Measurements from ENCODE around the gene GRAP. TPM values are rescaled to one million over a fixed set of nuclear protein-coding genes. Genes with fewer than 3 reads are reported as not detected.

The GRAP gene
- total and polyA plus RNA-seq, 2 experiments from 2014 or later: 0.24 TPM; not detected in 1

- peaks cover 15% of the 10 kb centered on the region for H3K4me1 ChIP-seq (ENCODE audit: insufficient read depth)
- no peak overlapping the region for H3K27ac ChIP-seq (ENCODE audit: low read depth)
- H4K20me1 ChIP-seq (replicated peaks; ENCODE audit: insufficient read depth): peaks cover 14% of the 10 kb centered on the region
Observed at GRCh38 chr17:19005789-19006430, 40.8 kb downstream of the GRAP start.

More at GRCh38 chr17:19005789-19006430, 40.8 kb downstream of the GRAP start:
- H3K9me2 ChIP-seq (ENCODE audit: insufficient read depth): no peaks in the 10 kb centered on the region
- H3K4me3 Mint-ChIP-seq: 0 out of 3 replicates have a peak overlapping the region, but pooled peaks have one; percentile 76
- TF ChIP-seq POLR2AphosphoS5 (IDR thresholded peaks at IDR 0.05; ENCODE audit: low read depth): no peak
- no peak for TF ChIP-seq ETS1 (IDR thresholded peaks at IDR 0.05)
- no peak for TF ChIP-seq EZH2phosphoT487 (IDR thresholded peaks at IDR 0.05; ENCODE audit: unreplicated experiment)
- no peak for TF ChIP-seq JUNB (IDR thresholded peaks at IDR 0.05; ENCODE audit: unreplicated experiment)
- TF ChIP-seq STAT1 (IDR thresholded peaks at IDR 0.05; ENCODE audit: unreplicated experiment): no peak
- no peak for TF ChIP-seq NANOG (IDR thresholded peaks at IDR 0.05; ENCODE audit: borderline replicate concordance)
- no peak for TF ChIP-seq ZNF114 (CRISPR knock-in tag; IDR thresholded peaks at IDR 0.05)
- no peak for TF ChIP-seq ZNF331 (CRISPR knock-in tag; IDR thresholded peaks at IDR 0.05; ENCODE audit: low read depth)
- no peak for TF ChIP-seq CTCF (conservative IDR thresholded peaks at IDR 0.05; ENCODE audit: low read depth in 2 of 2)
- TF ChIP-seq REST (IDR thresholded peaks at IDR 0.05; ENCODE audit: unreplicated experiment): no peak
- peaks cover 15% of the 10 kb centered on the region for H3K4me1 Mint-ChIP-seq
- no peak overlapping the region for H3K4me2 ChIP-seq
- no peak for DNase-seq (ENCODE audit: low spot score)
- H3K36me3 ChIP-seq (ENCODE audit: insufficient read depth): peaks cover 6% of the 10 kb centered on the region; the same call in 1 of the 2 replicates
- no peaks in the 10 kb centered on the region for H3K27me3 ChIP-seq (ENCODE audit: insufficient read depth)
- H3F3A ChIP-seq (replicated peaks; ENCODE audit: low read depth): 0 out of 2 replicates have a peak, but pooled peaks cover 4% of the 10 kb centered on the region
- H3K36me3 Mint-ChIP-seq (ENCODE audit: low read depth): peaks cover 20% of the 10 kb centered on the region
- H2AFZ ChIP-seq: no peak overlapping the region
- H3K9me3 Mint-ChIP-seq: peaks cover 15% of the 10 kb centered on the region; the same call in 2 of the 3 replicates
- H3K4me3 ChIP-seq: no peak overlapping the region
- peaks cover 30% of the 10 kb centered on the region for H3K79me2 ChIP-seq (replicated peaks; ENCODE audit: insufficient read depth)
- H3K27ac Mint-ChIP-seq: no peak overlapping the region
- ATAC-seq: no peak
- no peaks in the 10 kb centered on the region for H3K27me3 Mint-ChIP-seq (ENCODE audit: insufficient read depth, low read depth, poor library complexity)

All from GM23338 (cell line).